GM23338 (cell line): ENCODE measurements around the gene FGG. TPM values are rescaled to one million over a fixed set of nuclear protein-coding genes. Genes with fewer than 3 reads are reported as not detected.

Experiments used
- ATAC-seq: fragments of 200-7000 bp; cut with Tn5 transposase; 3 replicates; pipeline ENCODE4 v1.9.1; 2020
- DNase-seq: peaks from one replicate; pipeline ENCODE4 v3.0.0-alpha.2; 2015; ENCODE audit warnings: low spot score
- H2AFZ ChIP-seq: fragments of 200-600 bp; sonication (generic); 2 replicates; pipeline ENCODE4 v1.8.0; 2016; ENCODE audit warnings: antibody characterized with exemption, mild to moderate bottlenecking, moderate library complexity
- H3F3A ChIP-seq: fragments of 200-600 bp; sonication (generic); replicated peaks from 2 replicates; pipeline ENCODE4 v1.8.0; 2017; ENCODE audit warnings: antibody characterized with exemption, mixed run types, low read depth
- H3K27ac ChIP-seq: fragments of 200-600 bp; sonication (generic); 2 replicates; pipeline ENCODE4 v1.6.1; 2016; ENCODE audit warnings: low read depth
- H3K27me3 ChIP-seq: fragments of 200-600 bp; sonication (generic); 2 replicates; pipeline ENCODE4 v1.8.0; 2016; ENCODE audit warnings: mild to moderate bottlenecking, mixed run types, moderate library complexity; ENCODE audit not compliant: insufficient read depth
- H3K36me3 ChIP-seq: fragments of 200-600 bp; sonication (generic); 2 replicates; pipeline ENCODE4 v1.8.0; 2016; ENCODE audit warnings: mild to moderate bottlenecking; ENCODE audit not compliant: insufficient read depth
- H3K4me1 ChIP-seq: fragments of 200-600 bp; sonication (generic); 2 replicates; pipeline ENCODE4 v1.8.0; 2016; ENCODE audit warnings: mild to moderate bottlenecking, moderate library complexity; ENCODE audit not compliant: insufficient read depth
- H3K4me2 ChIP-seq: fragments of 200-600 bp; sonication (generic); 2 replicates; pipeline ENCODE4 v1.7.1; 2017; ENCODE audit warnings: mixed run types
- H3K4me3 ChIP-seq: fragments of 200-600 bp; sonication (generic); 2 replicates; pipeline ENCODE4 v1.6.1; 2016; ENCODE audit warnings: mixed run types
- H3K79me2 ChIP-seq: fragments of 200-600 bp; sonication (generic); replicated peaks from 2 replicates; pipeline ENCODE4 v1.8.0; 2017; ENCODE audit warnings: mild to moderate bottlenecking; ENCODE audit not compliant: insufficient read depth
- H3K9me2 ChIP-seq: fragments of 200-600 bp; sonication (generic); 2 replicates; pipeline ENCODE4 v1.8.0; 2017; ENCODE audit not compliant: insufficient read depth
- H4K20me1 ChIP-seq: fragments of 200-600 bp; sonication (generic); replicated peaks from 2 replicates; pipeline ENCODE4 v1.8.0; 2017; ENCODE audit warnings: mild to moderate bottlenecking; ENCODE audit not compliant: insufficient read depth
- H3K27ac Mint-ChIP-seq: 2 replicates; pipeline ENCODE4 v1.8.0; 2020; ENCODE audit warnings: inconsistent platforms, mild to moderate bottlenecking, moderate library complexity, mixed read lengths
- H3K27me3 Mint-ChIP-seq: 3 replicates; pipeline ENCODE4 v1.8.0; 2022; ENCODE audit warnings: low read depth, mild to moderate bottlenecking, moderate library complexity, mixed read lengths, inconsistent platforms; ENCODE audit not compliant: insufficient read depth, poor library complexity
- H3K36me3 Mint-ChIP-seq: 3 replicates; pipeline ENCODE4 v1.8.0; 2021; ENCODE audit warnings: low read depth, mild to moderate bottlenecking, inconsistent platforms, moderate library complexity, mixed read lengths
- H3K4me1 Mint-ChIP-seq: 3 replicates; pipeline ENCODE4 v1.8.0; 2020; ENCODE audit warnings: mild to moderate bottlenecking, inconsistent platforms, mixed read lengths
- H3K4me3 Mint-ChIP-seq: 3 replicates; pipeline ENCODE4 v1.8.0; 2021; ENCODE audit warnings: moderate library complexity, mild to moderate bottlenecking, inconsistent platforms, mixed read lengths
- H3K9me3 Mint-ChIP-seq: 3 replicates; pipeline ENCODE4 v1.8.0; 2020; ENCODE audit warnings: moderate library complexity, mild to moderate bottlenecking, inconsistent platforms, mixed read lengths
- CTCF ChIP-seq, 2 experiments: fragments of 200-600 bp in 1 of 2; sonication (generic) in 1 of 2; conservative IDR thresholded peaks; 2 replicates each; pipeline versions ENCODE4 v1.5.1 to v1.6.1; 2016 to 2017; ENCODE audit warnings: antibody characterized with exemption in 2 of 2, low read depth in 2 of 2, mild to moderate bottlenecking in 2 of 2, moderate library complexity in 1 of 2
- ETS1 ChIP-seq: IDR thresholded peaks from 2 replicates; pipeline ENCODE4 v1.6.1; 2016; ENCODE audit warnings: antibody characterized with exemption
- EZH2 ChIP-seq: fragments of 200-600 bp; sonication (generic); IDR thresholded peaks from one replicate; pipeline ENCODE4 v1.8.0; 2017; ENCODE audit warnings: antibody characterized with exemption, mild to moderate bottlenecking, low read depth; ENCODE audit not compliant: unreplicated experiment
- NANOG ChIP-seq: IDR thresholded peaks from 2 replicates; pipeline ENCODE4 v1.6.1; 2016; ENCODE audit warnings: antibody characterized with exemption, borderline replicate concordance
- POLR2AphosphoS5 ChIP-seq: IDR thresholded peaks from 2 replicates; pipeline ENCODE4 v1.6.1; 2016; ENCODE audit warnings: antibody characterized with exemption, low read depth
- STAT1 ChIP-seq: IDR thresholded peaks from one replicate; pipeline ENCODE4 v1.6.1; 2016; ENCODE audit warnings: antibody characterized with exemption; ENCODE audit not compliant: unreplicated experiment
- ZNF331 ChIP-seq: fragments of 250-450 bp; sonication (Bioruptor Pico); IDR thresholded peaks from 2 replicates; pipeline ENCODE4 v1.5.0; 2020; ENCODE audit warnings: low read depth, mild to moderate bottlenecking, moderate library complexity
- ZNF462 ChIP-seq: fragments of 250-450 bp; sonication (Bioruptor Pico); IDR thresholded peaks from 2 replicates; pipeline ENCODE4 v1.5.0; 2020; ENCODE audit warnings: mild to moderate bottlenecking, moderate library complexity
- polyA plus RNA-seq: library from polyadenylated mRNA; unstranded; fragments of >200 nt; fragmentation: Nextera tagmentation; extraction: Ambion mirVana; gene quantifications from 2 replicates; pipeline ENCODE4 v1.2.1, GENCODE V29; 2016
- total RNA-seq: library from RNA; depleted of rRNA; stranded (reverse); fragments of >200 nt; shearing (Covaris generic); gene quantifications from 2 replicates; pipeline ENCODE4 v1.2.3, GENCODE V29; 2014

FGG gene
- total and polyA plus RNA-seq, 2 experiments from 2014 or later: not detected

GRCh38 chr4:154660052-154660451 lies 47.6 kb upstream of the FGG start:
- H3K36me3 Mint-ChIP-seq: no peaks in the 10 kb centered on the region
- no peak for DNase-seq
- TF ChIP-seq ETS1 (no peak), EZH2 (no peak), NANOG (no peak)
- Histone ChIP-seq H3K79me2 (no peaks in the 10 kb centered on the region), H3K27ac (no peak overlapping the region), H3K4me1 (no peaks in the 10 kb centered on the region), H2AFZ (no peak overlapping the region), H3K9me2 (no peaks in the 10 kb centered on the region), H3K27me3 (no peaks in the 10 kb centered on the region), H3F3A (no peaks in the 10 kb centered on the region), H3K4me3 (no peak overlapping the region), H3K36me3 (no peaks in the 10 kb centered on the region), H4K20me1 (no peaks in the 10 kb centered on the region), H3K4me2 (no peak overlapping the region)
- H3K27ac Mint-ChIP-seq: no peak overlapping the region
- H3K4me3 Mint-ChIP-seq: no peak overlapping the region
- H3K9me3 Mint-ChIP-seq: peaks cover 2% of the 10 kb centered on the region; the same call in 2 of the 3 replicates
- no peaks in the 10 kb centered on the region for H3K4me1 Mint-ChIP-seq
- H3K27me3 Mint-ChIP-seq: no peaks in the 10 kb centered on the region
- ATAC-seq: no peak

- no peak for DNase-seq
- no peak overlapping the region for H3K4me2 ChIP-seq
- no peak for TF ChIP-seq NANOG
- TF ChIP-seq ZNF462 (CRISPR knock-in tag): no peak
- no peak for TF ChIP-seq POLR2AphosphoS5
- no peak for TF ChIP-seq EZH2
- TF ChIP-seq CTCF (conservative IDR thresholded peaks at IDR 0.05; ENCODE audit: low read depth in 2 of 2): no peak
- TF ChIP-seq ZNF331: no peak
- TF ChIP-seq STAT1: no peak
Observed at GRCh38 chr4:154658680-154659405, 46.4 kb upstream of the FGG start.

More at GRCh38 chr4:154658680-154659405, 46.4 kb upstream of the FGG start:
- Histone ChIP-seq H3K4me3 (no peak overlapping the region), H2AFZ (no peak overlapping the region), H4K20me1 (no peaks in the 10 kb centered on the region), H3K9me2 (no peaks in the 10 kb centered on the region), H3K27ac (no peak overlapping the region), H3K36me3 (no peaks in the 10 kb centered on the region), H3F3A (no peaks in the 10 kb centered on the region), H3K27me3 (no peaks in the 10 kb centered on the region), H3K79me2 (no peaks in the 10 kb centered on the region), H3K4me1 (no peaks in the 10 kb centered on the region)
- H3K27ac Mint-ChIP-seq: no peak overlapping the region
- H3K9me3 Mint-ChIP-seq: peaks cover 2% of the 10 kb centered on the region; the same call in 2 of the 3 replicates
- no peak overlapping the region for H3K4me3 Mint-ChIP-seq
- ATAC-seq: no peak
- no peaks in the 10 kb centered on the region for H3K36me3 Mint-ChIP-seq
- H3K27me3 Mint-ChIP-seq: peaks cover 1% of the 10 kb centered on the region
- no peaks in the 10 kb centered on the region for H3K4me1 Mint-ChIP-seq
